SU-DHL-6 (cell line): ENCODE data around the gene YY1.
"Not testable (repeated sequence)": the region's sequence is repeated elsewhere in the genome, so short reads cannot be mapped to it uniquely, and the experiment has no call there.

ENCODE experiments used
- H2AFZ ChIP-seq: fragments of 200-600 bp; sonication (generic); 2 replicates; pipeline ENCODE4 v1.6.1; 2014; ENCODE audit warnings: low read depth, mild to moderate bottlenecking, moderate library complexity, mixed read lengths, antibody characterized with exemption, low read length; ENCODE audit not compliant: severe bottlenecking
- H3F3A ChIP-seq: fragments of 200-600 bp; shearing (Covaris generic); 2 replicates; pipeline ENCODE4 v1.6.0; 2016; ENCODE audit warnings: antibody characterized with exemption, mild to moderate bottlenecking; ENCODE audit not compliant: insufficient read depth
- H3K27ac ChIP-seq: fragments of 200-600 bp; sonication (generic); 2 replicates; pipeline ENCODE4 v1.5.1; 2016; ENCODE audit warnings: low read depth, mild to moderate bottlenecking, low read length, moderate library complexity, mixed read lengths
- H3K27me3 ChIP-seq: fragments of 200-600 bp; sonication (generic), shearing (Covaris generic); 2 replicates; pipeline ENCODE4 v1.6.0; 2014; ENCODE audit warnings: mild to moderate bottlenecking, low read length
- H3K36me3 ChIP-seq: fragments of 200-600 bp; sonication (generic); 2 replicates; pipeline ENCODE4 v1.6.1; 2014; ENCODE audit warnings: mild to moderate bottlenecking, low read length, mixed read lengths
- H3K4me2 ChIP-seq: fragments of 300-600, 200-600 bp; shearing (Covaris generic), sonication (generic); 2 replicates; pipeline ENCODE4 v1.6.0; 2014; ENCODE audit warnings: low read length, low read depth, mild to moderate bottlenecking; ENCODE audit not compliant: poor library complexity, severe bottlenecking
- H3K4me3 ChIP-seq: fragments of 200-600 bp; sonication (generic); 2 replicates; pipeline ENCODE4 v1.5.1; 2014; ENCODE audit warnings: antibody characterized with exemption, low read length, mild to moderate bottlenecking, mixed read lengths; ENCODE audit not compliant: insufficient read depth, poor library complexity, severe bottlenecking
- H3K79me2 ChIP-seq: fragments of 200-600 bp; sonication (generic); 2 replicates; pipeline ENCODE4 v1.6.1; 2014; ENCODE audit warnings: mild to moderate bottlenecking, low read length, moderate library complexity; ENCODE audit not compliant: insufficient read depth
- H3K9ac ChIP-seq: fragments of 200-600 bp; sonication (generic); 2 replicates; pipeline ENCODE4 v1.7.0; 2014; ENCODE audit warnings: mild to moderate bottlenecking, low read length
- H3K9me2 ChIP-seq: fragments of 200-600 bp; sonication (generic); replicated peaks from 2 replicates; pipeline ENCODE4 v1.6.1; 2014; ENCODE audit warnings: low read length; ENCODE audit not compliant: insufficient read depth
- H3K9me3 ChIP-seq: fragments of 200-600 bp; sonication (generic); 2 replicates; pipeline ENCODE4 v1.6.1; 2014; ENCODE audit warnings: low read length, mixed read lengths; ENCODE audit not compliant: insufficient read depth
- H4K20me1 ChIP-seq: fragments of 200-600 bp; sonication (generic); 2 replicates; pipeline ENCODE4 v1.6.1; 2014; ENCODE audit warnings: low read depth, mild to moderate bottlenecking, antibody characterized with exemption, low read length, moderate library complexity, mixed read lengths
- EZH2phosphoT487 ChIP-seq: fragments of 200-600 bp; sonication (generic), shearing (Covaris generic); conservative IDR thresholded peaks from 2 replicates; pipeline ENCODE4 v1.6.1; 2018; ENCODE audit warnings: mild to moderate bottlenecking, antibody characterized with exemption, low read length, moderate library complexity, mixed read lengths
- TF ChIP-seq, protein P1 (sequence below): fragments of 200-600 bp; sonication (generic); IDR thresholded peaks from one replicate; pipeline ENCODE4 v1.5.1; 2017; ENCODE audit warnings: antibody characterized with exemption, mild to moderate bottlenecking, low read length, moderate library complexity; ENCODE audit not compliant: insufficient read depth, poor library complexity, severe bottlenecking

Gene YY1

DNA sequence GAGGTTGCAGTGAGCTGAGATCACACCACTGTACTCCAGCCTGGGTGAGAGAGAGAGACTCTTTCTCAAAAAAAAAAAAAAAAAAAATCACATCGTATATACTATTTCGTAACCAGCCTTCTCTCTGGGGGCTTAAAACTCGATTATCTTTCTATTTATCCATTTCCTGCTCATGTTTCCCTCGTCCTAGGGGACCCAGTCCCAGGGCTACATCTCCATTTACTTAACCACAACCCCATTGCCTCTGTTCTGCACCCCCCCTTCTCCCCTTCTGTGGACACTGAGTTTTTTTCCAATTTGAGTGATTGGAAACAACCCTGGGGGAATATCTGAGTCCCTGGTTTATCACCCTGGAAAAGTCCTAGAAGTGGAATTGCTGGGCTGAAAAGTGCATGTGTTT is 36.2 kb upstream of the YY1 start:
- H2AFZ ChIP-seq = no peak overlapping the region
- no peaks in the 10 kb centered on the region for H3F3A ChIP-seq
- H4K20me1 ChIP-seq = no peaks in the 10 kb centered on the region
- H3K27ac ChIP-seq = no peak overlapping the region
- no peaks in the 10 kb centered on the region for H3K79me2 ChIP-seq
- no peak overlapping the region for H3K4me3 ChIP-seq
- H3K9ac ChIP-seq = no peak overlapping the region
- no peaks in the 10 kb centered on the region for H3K27me3 ChIP-seq
- no peaks in the 10 kb centered on the region for H3K36me3 ChIP-seq
- H3K9me2 ChIP-seq = no peaks in the 10 kb centered on the region
- no peak overlapping the region for H3K4me2 ChIP-seq
- TF ChIP-seq, protein P1, sequence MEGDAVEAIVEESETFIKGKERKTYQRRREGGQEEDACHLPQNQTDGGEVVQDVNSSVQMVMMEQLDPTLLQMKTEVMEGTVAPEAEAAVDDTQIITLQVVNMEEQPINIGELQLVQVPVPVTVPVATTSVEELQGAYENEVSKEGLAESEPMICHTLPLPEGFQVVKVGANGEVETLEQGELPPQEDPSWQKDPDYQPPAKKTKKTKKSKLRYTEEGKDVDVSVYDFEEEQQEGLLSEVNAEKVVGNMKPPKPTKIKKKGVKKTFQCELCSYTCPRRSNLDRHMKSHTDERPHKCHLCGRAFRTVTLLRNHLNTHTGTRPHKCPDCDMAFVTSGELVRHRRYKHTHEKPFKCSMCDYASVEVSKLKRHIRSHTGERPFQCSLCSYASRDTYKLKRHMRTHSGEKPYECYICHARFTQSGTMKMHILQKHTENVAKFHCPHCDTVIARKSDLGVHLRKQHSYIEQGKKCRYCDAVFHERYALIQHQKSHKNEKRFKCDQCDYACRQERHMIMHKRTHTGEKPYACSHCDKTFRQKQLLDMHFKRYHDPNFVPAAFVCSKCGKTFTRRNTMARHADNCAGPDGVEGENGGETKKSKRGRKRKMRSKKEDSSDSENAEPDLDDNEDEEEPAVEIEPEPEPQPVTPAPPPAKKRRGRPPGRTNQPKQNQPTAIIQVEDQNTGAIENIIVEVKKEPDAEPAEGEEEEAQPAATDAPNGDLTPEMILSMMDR = no peak
- no peak for TF ChIP-seq EZH2phosphoT487
- H3K9me3 ChIP-seq = no peaks in the 10 kb centered on the region

DNA sequence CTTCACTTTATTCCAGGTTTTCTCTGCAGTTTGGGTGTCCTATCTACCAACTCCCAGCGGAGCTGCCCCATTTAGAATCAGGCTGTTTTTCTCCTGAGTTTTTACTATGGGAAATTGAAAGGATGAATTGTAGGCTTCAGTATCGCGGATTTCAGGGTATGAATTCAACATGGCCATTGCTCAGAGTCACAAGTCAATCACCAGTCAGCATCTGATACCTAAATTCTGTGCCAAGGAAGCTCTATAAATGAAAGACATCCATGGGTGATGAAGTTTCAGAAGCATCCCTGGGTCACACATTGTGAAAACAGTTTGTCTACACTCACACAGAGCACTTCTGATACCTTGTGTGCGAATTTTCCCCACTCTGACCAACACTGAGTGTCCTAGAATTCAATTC is 35.8 kb upstream of the YY1 start:
- Histone ChIP-seq H3K9me3 (no peaks in the 10 kb centered on the region), H3K4me2 (no peak overlapping the region), H2AFZ (no peak overlapping the region), H3K9me2 (no peaks in the 10 kb centered on the region), H3K9ac (no peak overlapping the region), H3K36me3 (no peaks in the 10 kb centered on the region), H3K27ac (no peak overlapping the region), H3K4me3 (no peak overlapping the region), H3K27me3 (no peaks in the 10 kb centered on the region), H4K20me1 (no peaks in the 10 kb centered on the region), H3K79me2 (no peaks in the 10 kb centered on the region), H3F3A (no peaks in the 10 kb centered on the region)
- TF ChIP-seq, protein P1 = no peak
- no peak for TF ChIP-seq EZH2phosphoT487

DNA sequence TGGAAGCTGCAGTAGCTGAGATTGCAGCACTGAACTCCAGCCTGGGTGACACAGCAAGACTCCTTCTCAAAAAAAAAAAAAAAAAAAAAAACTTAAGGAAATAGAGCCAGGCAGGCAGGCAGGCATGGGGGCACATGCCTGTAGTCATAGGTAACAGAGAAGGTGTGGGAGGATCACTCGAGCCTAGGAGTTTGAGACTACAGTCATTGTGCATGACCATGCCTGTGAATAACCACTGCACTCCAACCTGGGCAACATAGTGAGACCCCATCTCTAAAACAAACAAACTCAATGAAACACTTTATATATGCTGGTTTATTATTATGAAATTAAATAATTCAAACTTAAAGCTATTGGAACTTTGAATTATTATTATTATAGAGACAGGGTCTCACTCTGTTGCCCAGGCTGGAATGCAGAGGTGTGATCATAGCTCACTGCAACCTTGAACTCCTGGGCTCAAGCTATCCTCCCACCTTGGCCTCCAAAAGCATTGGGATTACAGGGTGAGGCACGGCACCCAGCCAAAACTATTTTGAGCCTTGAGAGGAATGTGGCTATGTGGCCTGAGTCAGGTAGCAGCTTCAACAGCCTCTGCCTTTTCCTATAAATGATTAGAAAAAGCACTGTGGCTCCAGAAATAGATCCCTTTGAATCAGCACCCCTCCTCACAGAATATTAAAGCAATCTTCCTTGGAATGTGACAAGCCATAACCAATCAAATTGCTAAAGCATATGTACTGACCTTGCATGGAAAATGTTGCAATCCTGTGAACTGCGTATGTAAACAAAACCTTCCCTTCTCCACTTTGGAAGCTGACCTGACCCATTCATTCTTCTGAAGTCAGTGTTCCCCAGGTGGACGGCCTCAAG is 34.7 kb upstream of the YY1 start:
- H3K4me3 ChIP-seq = no peak overlapping the region
- H3K36me3 ChIP-seq = no peaks in the 10 kb centered on the region
- no peak overlapping the region for H3K4me2 ChIP-seq
- no peaks in the 10 kb centered on the region for H3K9me3 ChIP-seq
- no peaks in the 10 kb centered on the region for H3K27me3 ChIP-seq
- H3K9me2 ChIP-seq = no peaks in the 10 kb centered on the region
- H3F3A ChIP-seq = no peaks in the 10 kb centered on the region
- no peak overlapping the region for H3K27ac ChIP-seq
- no peaks in the 10 kb centered on the region for H4K20me1 ChIP-seq
- H2AFZ ChIP-seq = no peak overlapping the region
- H3K79me2 ChIP-seq = no peaks in the 10 kb centered on the region
- no peak overlapping the region for H3K9ac ChIP-seq
- no peak for TF ChIP-seq EZH2phosphoT487

DNA sequence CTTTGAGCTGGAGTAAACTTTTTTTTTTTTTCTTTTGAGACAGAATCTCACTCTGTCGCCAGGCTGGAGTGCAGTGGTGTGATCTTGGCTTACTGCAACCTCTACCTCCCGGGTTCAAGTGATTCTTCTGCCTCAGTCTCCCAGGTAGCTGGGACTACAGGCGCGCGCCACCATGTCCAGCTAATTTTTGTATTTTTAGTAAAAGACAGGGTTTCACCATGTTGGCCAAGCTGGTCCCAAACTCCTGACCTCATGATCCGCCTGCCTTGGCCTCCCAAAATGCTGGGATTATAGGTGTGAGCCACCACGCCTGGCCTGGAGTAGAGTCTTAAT is 34.1 kb upstream of the YY1 start:
- H2AFZ ChIP-seq, H3K4me2 ChIP-seq, H3K9me3 ChIP-seq, H3K27me3 ChIP-seq, H3K4me3 ChIP-seq, H3F3A ChIP-seq, H4K20me1 ChIP-seq, H3K36me3 ChIP-seq, H3K27ac ChIP-seq, H3K9ac ChIP-seq, H3K79me2 ChIP-seq, H3K9me2 ChIP-seq: not testable (repeated sequence)

DNA sequence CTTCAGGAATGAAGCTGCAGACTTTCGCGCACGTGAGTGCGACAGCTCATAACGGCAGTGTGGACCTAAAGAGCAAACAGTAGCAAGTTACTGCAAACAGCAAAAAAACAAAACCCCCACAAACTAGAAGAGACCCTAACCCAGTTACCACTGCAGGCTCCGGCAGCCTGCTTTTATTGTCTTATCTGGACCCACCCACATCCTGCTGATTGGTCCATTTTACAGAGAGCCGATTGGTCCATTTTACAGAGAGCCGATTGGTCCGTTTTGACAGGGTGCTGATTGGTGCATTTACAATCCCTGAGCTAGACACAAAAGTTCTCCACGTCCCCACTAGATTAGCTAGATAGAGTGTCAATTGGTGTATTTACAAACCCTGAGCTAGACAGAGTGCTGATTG is 31.4 kb upstream of the YY1 start:
- H3K9me3 ChIP-seq, H3F3A ChIP-seq, H3K27me3 ChIP-seq, H3K4me3 ChIP-seq, H3K9me2 ChIP-seq, H3K4me2 ChIP-seq, H3K9ac ChIP-seq, H3K79me2 ChIP-seq, H2AFZ ChIP-seq, H3K36me3 ChIP-seq, H3K27ac ChIP-seq, H4K20me1 ChIP-seq: not testable (repeated sequence)

DNA sequence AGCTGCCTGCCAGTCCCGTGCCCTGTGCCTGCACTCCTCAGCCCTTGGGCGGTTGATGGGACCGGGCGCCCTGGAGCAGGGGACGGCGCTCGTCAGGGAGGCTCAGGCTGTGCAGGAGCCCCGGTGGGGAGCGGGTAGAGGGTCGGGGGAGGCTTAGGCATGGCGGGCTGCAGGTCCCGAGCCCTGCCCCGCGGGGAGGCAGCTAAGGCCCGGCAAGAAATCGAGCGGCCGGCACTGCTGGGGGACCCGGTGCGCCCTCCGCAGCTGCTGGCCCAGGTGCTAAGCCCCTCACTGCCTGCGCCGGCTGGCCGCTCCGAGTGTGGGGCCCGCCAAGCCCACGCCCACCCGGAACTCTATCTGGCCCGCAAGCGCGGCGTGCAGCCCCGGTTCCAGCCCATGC is 30.8 kb upstream of the YY1 start:
- H3K79me2 ChIP-seq, H3K9me2 ChIP-seq, H3K9me3 ChIP-seq, H3K9ac ChIP-seq, H3K4me2 ChIP-seq, H2AFZ ChIP-seq, H3K36me3 ChIP-seq, H3K27me3 ChIP-seq, H3K4me3 ChIP-seq, H3K27ac ChIP-seq, H3F3A ChIP-seq, H4K20me1 ChIP-seq: not testable (repeated sequence)
